Stimulated activated CD4-positive, alpha-beta T cell treated with anti-CD3 and anti-CD28 coated beads, Interleukin-2, amount 100 ng/mL, for 48 hours (primary cell): ENCODE measurements around the gene CNRIP1.
"Not testable (repeated sequence)": the region's sequence is repeated elsewhere in the genome, so short reads cannot be mapped to it uniquely, and the experiment has no call there.

Source experiments
- DNase-seq, 2 donors: peaks; one replicate each; pipeline ENCODE4 v3.0.0-alpha.2; 2020

The CNRIP1 gene

GRCh38 chr2:68319398-68320117, at the start of gene CNRIP1:
Gene CNRIP1, minus strand, starts transcription at chr2:68319949. Its CDS starts 549 bp downstream, at chr2:68319400.
- DNase-seq = no peak

GRCh38 chr2:68369337-68369734, 49.6 kb upstream of the CNRIP1 start:
- no peak for DNase-seq

- DNase-seq = no peak
These were observed 49.0 kb upstream of the CNRIP1 start for GRCh38 chr2:68368654-68369336.

- DNase-seq = no peak
These were observed 48.4 kb upstream of the CNRIP1 start for GRCh38 chr2:68367953-68368653.

GRCh38 chr2:68366083-68366560, 46.4 kb upstream of the CNRIP1 start:
- no peak for DNase-seq

- DNase-seq = no peak
These were observed 45.3 kb upstream of the CNRIP1 start, which contains the start of gene PLEK for GRCh38 chr2:68365087-68365486. Gene PLEK, plus strand, starts transcription at chr2:68365282. Its CDS starts 70 bp downstream, at chr2:68365352.

GRCh38 chr2:68363721-68364120, 44.0 kb upstream of the CNRIP1 start:
- no peak for DNase-seq

- DNase-seq = no peak
These were observed 43.0 kb upstream of the CNRIP1 start for GRCh38 chr2:68362749-68363148.

GRCh38 chr2:68362069-68362468, 42.3 kb upstream of the CNRIP1 start:
- DNase-seq = peak; percentile 76 to 77

GRCh38 chr2:68359889-68360288, 40.1 kb upstream of the CNRIP1 start:
- no peak for DNase-seq

- DNase-seq = no peak
These were observed 38.0 kb upstream of the CNRIP1 start for GRCh38 chr2:68357605-68358337.

GRCh38 chr2:68356599-68357239, 37.0 kb upstream of the CNRIP1 start:
- DNase-seq = no peak

- DNase-seq = no peak
These were observed 33.1 kb upstream of the CNRIP1 start for GRCh38 chr2:68352651-68353391.

- DNase-seq = no peak
These were observed 32.2 kb upstream of the CNRIP1 start for GRCh38 chr2:68351997-68352396.

GRCh38 chr2:68349091-68349490, 29.3 kb upstream of the CNRIP1 start:
- not testable (repeated sequence) for DNase-seq

GRCh38 chr2:68345129-68345875, 25.6 kb upstream of the CNRIP1 start:
- DNase-seq = no peak

- no peak for DNase-seq
These were observed 24.3 kb upstream of the CNRIP1 start for GRCh38 chr2:68344031-68344430.

GRCh38 chr2:68342470-68342869, 22.7 kb upstream of the CNRIP1 start:
- DNase-seq = no peak

- no peak for DNase-seq
These were observed 21.8 kb upstream of the CNRIP1 start for GRCh38 chr2:68341583-68341982.

GRCh38 chr2:68341062-68341329, 21.2 kb upstream of the CNRIP1 start:
- no peak for DNase-seq
